Measurements from ENCODE around the gene ABL2. TPM values are rescaled to one million over a fixed set of nuclear protein-coding genes. Genes with fewer than 3 reads are reported as not detected.

The ABL2 gene
- total and polyA plus RNA-seq, 9 of the 15 experiments (the other 6 are each of a cell fraction or from before 2014, with no cell fraction given): 1.4 to 15.0 (median 8.6) TPM

- no peak overlapping the region for H3K9ac ChIP-seq (ENCODE audit: insufficient read depth in 1 of 2, low read depth in 2 of 2, low read length in 2 of 2)
- no peak overlapping the region for H3K4me3 ChIP-seq
- ATAC-seq (no peak), DNase-seq (ENCODE audit: extremely low read depth in 1 of 4, low spot score in 3 of 4) (no peak), FAIRE-seq (no peak)
- CTCF ChIA-PET (ENCODE audit: low intra/inter-chr PET ratio): no interaction called here
- no peaks in the 10 kb centered on the region for H3K9me1 ChIP-seq (ENCODE audit: control insufficient read depth, insufficient read depth, low read length)
- no peak overlapping the region for H3K27ac ChIP-seq (ENCODE audit: extremely low read depth, low read depth, low read length)
- in situ Hi-C loops (cut with MboI): no loop called here
- TF ChIP-seq MBD2 (IDR thresholded peaks at IDR 0.05; ENCODE audit: borderline replicate concordance, low read depth) (no peak), ZBTB9 (CRISPR knock-in tag; IDR thresholded peaks at IDR 0.05) (no peak), PML (IDR thresholded peaks at IDR 0.05; ENCODE audit: low read length) (no peak), HMBOX1 (IDR thresholded peaks at IDR 0.05) (no peak), PPARD (CRISPR knock-in tag; IDR thresholded peaks at IDR 0.05) (no peak), FOXP4 (CRISPR knock-in tag; IDR thresholded peaks at IDR 0.05; ENCODE audit: borderline replicate concordance) (no peak), OTX1 (CRISPR knock-in tag; IDR thresholded peaks at IDR 0.05) (no peak), CBFA2T2 (conservative IDR thresholded peaks at IDR 0.05) (no peak), POLR3G (IDR thresholded peaks at IDR 0.05; ENCODE audit: extremely low read depth, insufficient read length, insufficient replicate concordance) (no peak), SMAD4 (CRISPR knock-in tag; conservative IDR thresholded peaks at IDR 0.05) (no peak), ZNF41 (CRISPR knock-in tag; conservative IDR thresholded peaks at IDR 0.05) (no peak), ZNF140 (CRISPR knock-in tag; IDR thresholded peaks at IDR 0.05) (no peak)
- POLR2A ChIA-PET: interaction anchor here (0.9 kb wide), 1 partner anchor 53 kb away, joined by 3 read pairs; no protein-coding TSS in a partner anchor
- intact Hi-C loops (cut with micrococcal nuclease): no loop called here
- BruUV-seq (replicated peaks): no TSS peak
- no peaks in the 10 kb centered on the region for H3K27me3 ChIP-seq (ENCODE audit: control insufficient read depth in 2 of 2, insufficient read depth in 2 of 2, low read length in 2 of 2)
- WGBS (ENCODE audit: insufficient coverage, low coverage, missing lambda C conversion rate): 94% methylated on average over 3 of the region's 3 CpGs
- H3K4me1 ChIP-seq (replicated peaks in 1 of 2; ENCODE audit: control insufficient read depth in 2 of 2, insufficient read depth in 2 of 2, low read length in 2 of 2): no peaks in the 10 kb centered on the region
- peaks cover 7% of the 10 kb centered on the region; the same call in 1 of the 3 replicates for H3K79me2 ChIP-seq (ENCODE audit: control insufficient read depth, insufficient read depth, low read length)
- no peaks in the 10 kb centered on the region; the same call in 1 of the 2 replicates for H4K20me1 ChIP-seq (replicated peaks; ENCODE audit: control insufficient read depth, insufficient read depth, low read length)
- no peak overlapping the region for H2AFZ ChIP-seq (ENCODE audit: low read depth, low read length)
- H3K4me2 ChIP-seq (ENCODE audit: insufficient read depth, low read length): no peak overlapping the region
- no peaks in the 10 kb centered on the region for H3K9me3 ChIP-seq (replicated peaks; ENCODE audit: control insufficient read depth, insufficient read depth, low read depth, low read length)
- H3K36me3 ChIP-seq (ENCODE audit: control insufficient read depth, insufficient read depth, low read length): no peaks in the 10 kb centered on the region
These were observed 73.9 kb downstream of the ABL2 start for GRCh38 chr1:179155615-179156014.
